T-helper 9 cell (primary cell): ENCODE measurements around the gene CACHD1.
A peak's percentile ranks its signal among the peaks of the same experiment; 100 is the strongest.
"Not testable (repeated sequence)": the region's sequence is repeated elsewhere in the genome, so short reads cannot be mapped to it uniquely, and the experiment has no call there.

ENCODE experiments used
- DNase-seq: peaks from one replicate; pipeline ENCODE4 v3.0.0-alpha.2; 2020

The CACHD1 gene

GRCh38 chr1:64498325-64498724 lies 28.4 kb downstream of the CACHD1 start:
- DNase-seq = no peak

DNA sequence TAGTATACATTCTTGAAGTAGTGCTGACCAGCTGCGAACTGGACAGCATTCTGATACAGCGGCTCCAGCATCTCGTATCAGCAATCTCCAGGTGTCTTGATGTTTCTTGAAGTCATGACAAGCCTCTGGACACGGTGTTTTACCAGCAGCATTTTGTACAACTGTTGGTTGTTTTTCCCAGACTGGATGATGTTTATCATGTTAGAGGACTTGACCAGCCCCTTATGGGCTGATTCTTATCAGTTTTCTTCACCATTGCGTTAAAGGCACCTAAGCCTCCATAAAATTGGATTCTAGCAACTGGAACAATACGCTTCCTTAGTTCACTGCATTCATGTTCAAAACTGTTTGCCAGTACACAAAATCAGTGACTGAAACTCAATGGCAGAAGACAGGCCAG lies 29.1 kb downstream of the CACHD1 start:
- no peak for DNase-seq

DNA sequence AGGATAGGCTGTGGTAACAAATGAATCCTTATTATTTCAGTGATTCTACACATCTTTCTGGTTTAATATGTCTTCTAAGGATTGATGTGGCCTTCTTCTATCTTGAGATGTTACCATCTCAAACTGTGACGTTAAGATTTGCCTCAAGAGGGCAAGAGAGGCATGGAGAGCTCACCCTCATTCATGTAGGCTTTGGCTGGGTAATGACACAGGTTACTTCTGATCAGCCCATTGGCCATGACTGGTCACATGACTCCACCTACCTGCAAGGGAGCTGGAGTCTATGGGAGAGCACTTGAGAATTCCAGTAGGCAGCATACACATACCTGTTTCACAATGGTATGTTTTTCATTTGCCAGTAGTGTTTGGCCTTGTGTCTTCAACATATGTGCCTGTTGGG lies 30.0 kb downstream of the CACHD1 start:
- no peak for DNase-seq

- DNase-seq = no peak
Measured at GRCh38 chr1:64502083-64502482, 32.2 kb downstream of the CACHD1 start.

DNA sequence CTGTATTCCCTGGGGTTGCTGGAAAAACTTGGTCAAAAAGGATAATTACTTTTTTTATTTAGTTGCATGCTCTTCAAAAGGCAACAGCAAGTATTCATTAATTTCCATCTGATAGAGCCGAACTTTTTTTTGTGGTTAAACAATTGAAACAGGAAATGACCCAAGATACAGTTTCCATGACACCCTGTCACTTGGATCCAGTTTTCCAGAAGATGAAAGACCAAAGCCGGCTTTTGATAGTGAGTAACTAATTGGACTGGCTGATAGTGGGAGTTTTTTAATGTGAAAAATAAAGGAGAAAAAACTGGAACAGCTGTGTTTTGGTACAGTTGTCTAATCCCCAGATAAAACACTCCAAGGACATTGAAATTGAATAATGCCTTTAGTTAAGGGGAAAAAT lies 33.0 kb downstream of the CACHD1 start:
- DNase-seq = no peak

GRCh38 chr1:64505232-64505943 lies 35.5 kb downstream of the CACHD1 start:
- peak; percentile 18 for DNase-seq

GRCh38 chr1:64505944-64506655 lies 36.2 kb downstream of the CACHD1 start:
- no peak for DNase-seq

GRCh38 chr1:64508629-64509028 lies 38.7 kb downstream of the CACHD1 start:
- DNase-seq = no peak

- no peak for DNase-seq
Measured at GRCh38 chr1:64511044-64511443, 41.1 kb downstream of the CACHD1 start.

GRCh38 chr1:64512206-64512605 lies 42.3 kb downstream of the CACHD1 start:
- DNase-seq = not testable (repeated sequence)

DNA sequence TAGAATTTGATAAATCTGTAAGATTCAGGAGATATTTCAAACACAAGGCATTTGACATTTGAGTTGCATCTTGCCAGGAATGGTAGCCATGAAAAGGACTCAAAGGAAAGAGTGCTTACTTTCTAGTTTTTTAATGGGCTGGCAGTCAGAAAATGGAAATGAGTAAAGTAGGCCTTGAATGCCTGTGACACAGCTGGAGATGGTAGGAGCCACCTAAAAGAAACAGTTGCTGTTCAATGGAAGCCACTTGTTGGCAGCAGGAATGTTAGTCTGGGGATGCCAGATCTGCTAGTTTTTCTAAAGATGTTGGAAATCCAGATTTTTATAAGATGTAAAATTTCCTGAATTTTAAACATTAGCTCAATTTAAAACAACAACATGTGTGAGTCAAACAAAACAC lies 43.6 kb downstream of the CACHD1 start:
- DNase-seq = no peak

DNA sequence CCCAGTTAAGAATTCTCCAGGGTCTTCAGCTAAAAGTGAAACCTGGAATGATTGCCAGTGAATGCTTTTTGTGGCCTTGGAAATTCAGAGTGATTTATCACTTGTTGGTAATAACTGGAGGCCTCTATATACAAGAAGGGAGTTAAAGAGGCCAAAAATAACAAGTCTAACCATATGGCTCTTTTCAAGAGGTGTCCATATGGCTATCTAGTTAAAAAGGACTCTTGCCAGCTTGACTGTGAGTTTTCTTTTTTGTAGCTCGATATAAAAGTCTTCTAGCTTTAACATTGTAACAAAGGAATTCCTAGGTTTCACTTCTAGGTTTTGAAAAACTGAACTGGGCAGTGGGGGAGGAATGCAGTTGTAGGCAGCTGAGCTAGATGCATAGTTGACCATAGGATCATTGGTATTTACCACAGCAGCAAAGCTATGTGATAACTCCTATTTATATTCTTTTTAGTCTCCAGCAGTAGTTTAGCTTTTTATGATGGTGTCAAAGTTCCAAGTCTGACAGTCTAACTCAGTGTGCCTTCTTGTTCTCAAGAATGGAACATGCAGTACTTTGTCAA lies 44.4 kb downstream of the CACHD1 start:
- no peak for DNase-seq

DNA sequence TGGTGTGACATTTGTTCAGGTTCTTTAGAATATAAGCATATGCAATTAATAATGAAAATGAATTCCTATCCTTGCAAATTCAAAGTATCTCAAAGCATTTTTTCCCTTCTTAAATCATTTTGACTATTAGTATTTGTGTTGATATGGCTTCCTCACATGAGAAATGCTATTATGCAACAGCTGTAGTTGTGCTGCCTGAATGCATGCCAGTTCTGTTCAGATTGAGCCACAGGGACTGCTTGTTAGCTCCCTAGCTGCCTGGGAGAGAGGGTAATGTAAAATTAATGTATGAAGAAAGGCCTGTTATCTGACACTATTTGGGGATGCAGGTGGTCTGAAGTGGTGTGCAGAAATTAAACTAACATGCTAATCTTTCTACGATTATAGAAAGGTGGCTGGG lies 45.5 kb downstream of the CACHD1 start:
- no peak for DNase-seq

GRCh38 chr1:64516301-64516700 lies 46.4 kb downstream of the CACHD1 start:
- DNase-seq = no peak

DNA sequence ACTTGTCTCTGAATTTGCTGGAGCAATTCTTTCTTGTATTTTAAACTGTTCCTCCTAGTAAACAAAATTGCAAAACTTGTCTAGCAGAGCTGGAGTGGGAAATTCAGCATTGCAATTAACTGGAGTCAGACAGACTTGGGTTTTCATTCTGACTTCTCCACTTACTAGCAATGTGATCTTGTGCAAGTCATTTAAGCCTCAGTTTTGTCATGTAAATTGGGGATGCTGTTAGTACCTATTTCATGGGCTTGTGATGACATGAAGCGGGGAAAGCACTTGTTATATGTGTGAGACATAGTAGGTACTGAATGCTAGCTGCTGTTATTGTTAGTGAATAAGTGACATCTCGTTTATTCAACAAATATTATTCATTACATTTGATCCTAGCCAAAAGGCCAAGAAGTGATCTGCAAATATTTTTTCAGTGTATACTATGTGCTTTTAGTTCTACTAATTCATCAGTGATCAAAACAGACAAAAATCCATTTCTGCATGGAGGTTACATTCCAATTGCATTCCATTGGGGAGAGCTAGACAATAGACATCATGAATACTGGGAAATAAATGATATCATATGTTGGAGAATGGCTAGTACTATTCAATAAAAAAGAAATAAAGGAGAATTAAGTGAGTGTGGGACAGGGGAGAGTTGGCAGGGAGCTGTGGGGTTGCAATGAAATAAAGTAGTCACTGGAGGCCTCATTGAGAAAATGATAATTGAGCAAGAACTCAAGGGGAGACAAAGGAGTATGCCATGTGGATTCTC lies 47.1 kb downstream of the CACHD1 start:
- DNase-seq = no peak

DNA sequence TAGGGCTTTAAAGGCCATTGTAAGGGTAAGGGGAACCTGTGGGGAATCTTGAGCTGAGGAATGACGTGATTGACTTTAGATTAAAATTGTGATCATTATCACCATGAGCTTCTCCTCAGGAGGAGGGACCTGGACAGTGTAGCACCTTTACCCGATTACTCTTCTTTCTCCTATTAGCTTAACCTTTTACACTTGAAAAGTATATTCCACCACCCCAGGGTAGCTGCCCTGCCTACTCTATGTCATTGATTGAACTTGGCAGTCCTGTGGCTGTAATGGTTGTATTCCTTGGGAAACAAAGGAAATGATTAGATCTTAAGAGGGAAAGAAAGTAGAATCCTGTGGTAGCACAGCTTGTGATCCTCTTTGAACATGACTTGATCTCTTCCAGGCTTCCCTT lies 47.7 kb downstream of the CACHD1 start:
- DNase-seq = no peak

DNA sequence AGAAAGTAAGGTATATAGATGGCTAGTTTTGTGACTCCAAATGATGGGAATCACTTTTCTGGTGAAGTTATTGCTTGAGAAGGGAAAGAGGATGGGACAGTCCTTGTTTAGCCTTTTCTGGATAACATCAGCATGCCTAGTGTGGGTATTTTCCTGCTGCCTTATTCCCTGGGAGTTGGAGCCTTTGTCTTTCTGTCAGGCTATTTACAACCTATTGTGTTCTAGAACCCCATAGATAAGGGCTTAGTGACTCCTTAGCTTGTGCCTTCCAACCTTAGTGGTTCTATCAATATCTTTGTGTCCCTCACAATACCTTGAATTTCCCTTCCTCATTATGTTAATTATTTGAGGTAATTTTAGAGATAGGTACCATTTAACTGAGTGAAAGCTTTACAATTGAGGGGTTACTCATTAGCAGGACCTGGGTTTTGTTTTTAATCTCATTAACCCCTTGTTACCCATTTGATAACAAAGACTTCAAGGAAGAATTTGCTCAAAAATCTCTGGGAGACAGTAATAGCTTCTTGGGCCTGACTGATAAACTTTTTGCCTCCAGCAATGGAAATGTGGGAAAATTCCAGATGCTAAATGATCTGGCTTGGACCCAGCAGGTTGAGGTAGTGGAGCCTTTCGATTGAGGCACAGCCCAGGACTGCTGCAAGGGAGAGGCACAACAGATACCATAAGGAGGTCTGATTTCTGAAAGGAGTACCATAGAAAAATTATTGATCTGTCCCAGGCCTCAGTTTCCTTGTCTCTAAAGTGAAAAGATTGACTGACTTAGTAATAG lies 49.0 kb downstream of the CACHD1 start:
- DNase-seq = no peak

DNA sequence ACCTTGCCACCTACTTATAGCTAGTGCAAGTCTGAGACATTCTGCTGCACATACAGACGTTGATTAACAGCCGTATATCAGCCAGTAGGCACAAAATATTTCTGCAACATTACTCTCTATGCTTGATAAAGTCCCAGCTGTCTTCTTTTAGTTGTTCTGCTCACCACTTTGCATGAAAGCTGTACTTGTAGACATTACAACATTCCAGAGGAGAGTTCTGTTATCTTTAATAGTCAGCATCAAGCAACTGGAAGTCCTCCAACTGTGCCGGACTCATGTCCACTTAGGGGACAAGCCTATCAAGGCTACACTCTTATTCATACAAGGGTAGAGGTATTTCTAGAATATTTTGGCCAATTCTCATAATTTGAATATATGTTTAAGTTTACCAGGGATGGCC lies 50.0 kb downstream of the CACHD1 start:
- no peak for DNase-seq

DNA sequence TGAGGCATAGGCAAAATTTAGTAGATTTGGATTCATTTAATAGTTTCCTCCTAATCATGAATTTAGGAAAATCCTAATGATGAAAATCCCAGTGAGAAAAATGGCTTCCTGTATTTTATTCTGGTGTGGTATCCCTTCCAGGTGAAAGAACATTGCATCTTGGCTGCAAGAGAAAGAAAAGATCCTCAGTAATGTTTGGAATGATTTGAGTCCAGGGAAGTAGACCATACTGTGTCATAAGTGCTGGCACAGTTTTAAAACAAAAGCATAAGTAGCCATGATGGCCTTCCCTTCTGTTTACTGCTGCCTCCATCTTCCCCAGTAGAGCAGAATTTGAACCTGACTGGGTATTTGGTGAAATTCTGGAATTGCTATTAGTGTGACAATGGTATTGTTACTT lies 52.8 kb downstream of the CACHD1 start:
- DNase-seq = no peak

GRCh38 chr1:64523413-64524337 lies 53.7 kb downstream of the CACHD1 start:
- no peak for DNase-seq

GRCh38 chr1:64524614-64525013 lies 54.7 kb downstream of the CACHD1 start:
- DNase-seq = no peak
